ENCODE results near the gene IDH3A. TPM values are rescaled to one million over a fixed set of nuclear protein-coding genes. Genes with fewer than 3 reads are reported as not detected.

The IDH3A gene
- total RNA-seq, 4 donors from 2014 or later: 102 to 175 (median 118) TPM

DNA sequence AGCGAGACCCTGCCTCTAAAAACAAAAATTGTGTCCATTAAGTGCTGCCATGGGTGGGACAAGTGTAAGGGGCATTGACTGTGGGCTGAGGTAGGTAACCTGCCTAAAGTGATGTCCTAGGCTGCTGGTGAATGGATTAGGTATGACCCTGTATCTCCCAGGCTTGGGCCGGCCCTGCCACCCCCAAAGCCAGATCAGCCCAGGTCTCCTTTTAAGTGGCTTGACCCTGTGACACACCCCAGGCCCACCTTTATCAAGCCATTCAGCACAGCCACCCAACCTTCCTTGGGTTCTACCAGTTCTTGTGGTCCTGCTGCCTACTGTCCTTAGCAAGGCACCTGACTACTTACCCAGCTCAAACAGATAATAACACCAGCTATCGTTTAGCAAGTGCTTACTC lies 36.6 kb upstream of the IDH3A start:
- DNase-seq: no peak
- H3K4me3 ChIP-seq: no peak overlapping the region

DNA sequence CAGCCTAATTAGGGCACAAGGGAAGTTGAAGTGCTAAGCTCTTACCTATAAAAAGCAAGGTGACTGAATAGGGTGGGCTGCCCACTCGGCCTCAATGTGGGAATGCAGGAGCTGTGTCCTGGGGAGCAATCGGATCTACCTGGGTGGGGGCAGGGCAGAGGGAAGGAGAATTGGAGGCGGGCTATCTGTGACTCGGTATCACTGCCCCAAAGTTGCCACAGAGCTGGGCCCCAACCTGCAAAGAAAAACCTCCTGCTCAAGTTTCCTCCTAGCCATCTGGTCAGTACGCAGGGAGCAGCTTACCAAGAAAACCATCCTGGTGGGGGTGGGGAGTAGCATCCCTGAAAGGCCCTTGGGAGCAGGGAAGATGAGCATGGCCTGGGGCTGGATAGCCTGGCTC lies 28.6 kb upstream of the IDH3A start:
- no peak for DNase-seq
- Histone ChIP-seq H3K36me3 (no peaks in the 10 kb centered on the region), H3K4me1 (no peaks in the 10 kb centered on the region), H3K27me3 (no peaks in the 10 kb centered on the region), H3K27ac (no peak overlapping the region), H3K4me3 (no peak overlapping the region), H3K9me3 (no peaks in the 10 kb centered on the region)
- TF ChIP-seq, protein P1, sequence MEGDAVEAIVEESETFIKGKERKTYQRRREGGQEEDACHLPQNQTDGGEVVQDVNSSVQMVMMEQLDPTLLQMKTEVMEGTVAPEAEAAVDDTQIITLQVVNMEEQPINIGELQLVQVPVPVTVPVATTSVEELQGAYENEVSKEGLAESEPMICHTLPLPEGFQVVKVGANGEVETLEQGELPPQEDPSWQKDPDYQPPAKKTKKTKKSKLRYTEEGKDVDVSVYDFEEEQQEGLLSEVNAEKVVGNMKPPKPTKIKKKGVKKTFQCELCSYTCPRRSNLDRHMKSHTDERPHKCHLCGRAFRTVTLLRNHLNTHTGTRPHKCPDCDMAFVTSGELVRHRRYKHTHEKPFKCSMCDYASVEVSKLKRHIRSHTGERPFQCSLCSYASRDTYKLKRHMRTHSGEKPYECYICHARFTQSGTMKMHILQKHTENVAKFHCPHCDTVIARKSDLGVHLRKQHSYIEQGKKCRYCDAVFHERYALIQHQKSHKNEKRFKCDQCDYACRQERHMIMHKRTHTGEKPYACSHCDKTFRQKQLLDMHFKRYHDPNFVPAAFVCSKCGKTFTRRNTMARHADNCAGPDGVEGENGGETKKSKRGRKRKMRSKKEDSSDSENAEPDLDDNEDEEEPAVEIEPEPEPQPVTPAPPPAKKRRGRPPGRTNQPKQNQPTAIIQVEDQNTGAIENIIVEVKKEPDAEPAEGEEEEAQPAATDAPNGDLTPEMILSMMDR (IDR thresholded peaks at IDR 0.05): no peak
- TF ChIP-seq POLR2A (IDR thresholded peaks at IDR 0.05): no peak

More for the DNA sequence above, 36.6 kb upstream of the IDH3A start:
- H3K36me3 ChIP-seq: no peaks in the 10 kb centered on the region
- no peak overlapping the region for H3K27ac ChIP-seq
- H3K9me3 ChIP-seq: no peaks in the 10 kb centered on the region
- no peaks in the 10 kb centered on the region for H3K4me1 ChIP-seq
- TF ChIP-seq POLR2A (IDR thresholded peaks at IDR 0.05): no peak
- TF ChIP-seq, protein P1 (IDR thresholded peaks at IDR 0.05): no peak
- no peaks in the 10 kb centered on the region for H3K27me3 ChIP-seq

DNA sequence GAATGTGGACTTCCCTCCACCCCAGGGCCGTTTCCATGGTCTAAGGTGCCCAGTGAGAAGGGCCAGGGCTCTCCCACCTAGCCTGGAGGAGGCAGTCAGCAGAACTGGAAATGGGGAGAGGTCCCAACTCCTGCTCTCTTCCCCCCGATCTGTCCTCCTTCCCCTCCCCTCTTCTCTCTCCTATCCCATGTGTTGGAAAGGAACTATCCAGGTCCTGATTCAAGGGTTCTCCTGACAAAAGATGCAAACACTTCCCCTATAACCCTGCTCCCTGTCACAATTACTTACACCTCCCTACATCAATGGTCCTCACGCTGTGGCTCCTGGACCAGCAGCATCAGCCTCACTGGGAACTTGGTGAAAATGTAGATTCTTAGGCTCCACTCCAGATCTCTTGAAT lies 23.9 kb upstream of the IDH3A start:
- peaks cover 0 to 8% (median 0%) of the 10 kb centered on the region in 4 donors for H3K4me1 ChIP-seq
- H3K36me3 ChIP-seq: no peaks in the 10 kb centered on the region
- no peak overlapping the region for H3K27ac ChIP-seq
- no peaks in the 10 kb centered on the region for H3K27me3 ChIP-seq
- H3K9me3 ChIP-seq: no peaks in the 10 kb centered on the region
- TF ChIP-seq, protein P1 (IDR thresholded peaks at IDR 0.05): no peak
- no peak for TF ChIP-seq POLR2A (IDR thresholded peaks at IDR 0.05)
- DNase-seq: no peak
- no peak overlapping the region for H3K4me3 ChIP-seq

DNA sequence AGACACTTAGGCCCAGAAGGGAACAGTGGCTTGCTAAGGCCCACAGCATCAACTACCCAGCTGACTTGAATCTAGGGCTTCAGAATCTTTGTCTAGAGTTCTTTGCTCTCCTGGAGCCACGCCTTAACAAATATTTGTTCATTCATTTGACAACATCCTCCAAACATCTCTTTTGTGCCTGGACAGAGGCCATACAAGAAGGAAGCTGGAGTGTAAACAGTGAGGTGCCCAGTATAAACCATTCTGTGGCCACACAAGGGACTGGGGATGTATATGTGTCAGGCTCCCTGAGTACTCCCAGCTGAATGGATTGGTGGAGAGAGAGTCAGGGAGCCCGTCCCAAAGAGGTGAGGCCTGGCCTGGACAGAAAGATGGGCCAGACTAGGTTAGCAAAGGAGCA lies 21.3 kb upstream of the IDH3A start:
- peaks cover 0 to 20% (median 8%) of the 10 kb centered on the region in 4 donors for H3K4me1 ChIP-seq
- TF ChIP-seq POLR2A (IDR thresholded peaks at IDR 0.05): no peak
- TF ChIP-seq, protein P1 (IDR thresholded peaks at IDR 0.05): no peak
- H3K4me3 ChIP-seq: no peak overlapping the region
- H3K27me3 ChIP-seq: no peaks in the 10 kb centered on the region
- H3K27ac ChIP-seq: no peak overlapping the region
- H3K9me3 ChIP-seq: no peaks in the 10 kb centered on the region
- DNase-seq: no peak
- no peaks in the 10 kb centered on the region for H3K36me3 ChIP-seq

DNA sequence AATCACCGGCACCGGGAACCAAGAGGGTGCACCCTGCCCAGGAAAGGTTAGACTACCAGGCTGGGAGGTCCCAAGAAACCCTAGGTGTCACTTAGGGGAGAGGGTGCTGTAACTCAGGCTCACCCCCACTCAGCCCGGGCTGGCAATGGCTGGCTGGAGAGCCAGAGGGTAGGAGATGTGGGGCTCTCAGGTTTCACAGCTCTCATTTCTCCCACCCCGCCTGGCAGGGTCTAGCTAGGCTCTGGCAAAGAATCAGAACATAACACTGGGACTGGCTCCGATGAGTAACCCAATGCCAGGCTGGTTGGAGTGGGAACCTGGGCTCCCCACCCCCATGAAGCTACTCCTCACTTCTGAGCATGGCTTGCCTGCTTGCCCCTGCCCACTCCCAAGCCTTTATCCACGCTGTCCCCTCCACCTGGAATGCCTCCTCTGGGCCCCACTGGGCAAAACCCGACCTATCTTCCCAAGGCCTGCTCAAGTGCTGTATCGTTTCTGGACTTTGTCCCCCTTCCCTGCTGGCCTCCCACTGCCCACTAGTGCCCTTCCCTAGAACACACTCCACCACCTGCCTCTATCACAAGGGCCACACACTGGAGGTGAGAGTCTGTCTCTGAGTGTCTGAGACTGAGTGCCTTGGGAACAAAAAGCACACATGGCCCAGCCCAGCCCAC lies 19.9 kb upstream of the IDH3A start:
- no peaks in the 10 kb centered on the region for H3K9me3 ChIP-seq
- peaks cover 0 to 20% (median 8%) of the 10 kb centered on the region in 4 donors for H3K4me1 ChIP-seq
- TF ChIP-seq, protein P1 (IDR thresholded peaks at IDR 0.05): peak in 3 of 6 experiments; percentile 18 to 30 (median 26)
- TF ChIP-seq POLR2A (IDR thresholded peaks at IDR 0.05): peak in 1 of 2 donors; percentile 32
- DNase-seq: peak in 1 of 3 donors; percentile 73
- H3K27me3 ChIP-seq: no peaks in the 10 kb centered on the region
- no peak overlapping the region for H3K4me3 ChIP-seq
- peak overlapping the region in 1 of 4 donors; percentile 96 for H3K27ac ChIP-seq
- no peaks in the 10 kb centered on the region for H3K36me3 ChIP-seq
